HEK293 (cell line): ENCODE data around the gene ZNF579.

ENCODE experiments used
- CTCF ChIA-PET: fragments of 350-600 bp; formaldehyde crosslinking; extraction: SDS; loops from one replicate; lab custom pipeline; 2021; ENCODE audit warnings: antibody characterized with exemption; lab: Yijun Ruan, JAX
- POLR2A ChIA-PET: fragments of 300-600 bp; formaldehyde crosslinking; extraction: SDS; loops from one replicate; lab custom pipeline; 2020; ENCODE audit warnings: antibody characterized with exemption, inconsistent platforms; lab: Yijun Ruan, JAX
- H3K27ac ChIP-seq: fragments of 200-500 bp; sonication (Bioruptor generic); 2 replicates; pipeline ENCODE4 v1.5.1; 2014; ENCODE audit warnings: low read depth, low read length, control low read depth, inconsistent platforms; ENCODE audit errors: extremely low read depth
- H3K36me3 ChIP-seq, 2 experiments: fragments of 200-500 bp in 1 of 2; sonication (Bioruptor generic) in 1 of 2; 1 replicate in 1 of 2; 2 replicates in 1 of 2; pipeline ENCODE4 v1.5.1; 2014 to 2017; ENCODE audit warnings: inconsistent platforms in 2 of 2, low read length in 2 of 2; ENCODE audit not compliant: control insufficient read depth in 2 of 2, insufficient read depth in 1 of 2
- H3K4me1 ChIP-seq: fragments of 200-500 bp; sonication (Bioruptor generic); 2 replicates; pipeline ENCODE4 v1.5.1; 2014; ENCODE audit warnings: mild to moderate bottlenecking, low read length, inconsistent platforms; ENCODE audit not compliant: control insufficient read depth, insufficient read depth
- H3K4me3 ChIP-seq: 2 replicates; pipeline ENCODE4 v1.5.1; 2011; ENCODE audit warnings: low read depth, mild to moderate bottlenecking, control low read depth, low read length, moderate library complexity
- H3K9me3 ChIP-seq: fragments of 200-500 bp; sonication (Bioruptor generic); 2 replicates; pipeline ENCODE4 v1.5.1; 2014; ENCODE audit warnings: low read depth, low read length, inconsistent platforms; ENCODE audit not compliant: control insufficient read depth, insufficient read depth
- ELK4 ChIP-seq: IDR thresholded peaks from 2 replicates; pipeline ENCODE4 v1.6.1; 2011; ENCODE audit warnings: mild to moderate bottlenecking, low read depth, low read length, borderline replicate concordance
- SCRT2 ChIP-seq: fragments of 450-650 bp; formaldehyde crosslinking; IDR thresholded peaks from 2 replicates; pipeline ENCODE4 v1.5.1; 2016; ENCODE audit warnings: missing biosample characterization, missing genetic modification characterization
- SP7 ChIP-seq: fragments of 450-650 bp; formaldehyde crosslinking; IDR thresholded peaks from 2 replicates; pipeline ENCODE4 v1.5.1; 2016; ENCODE audit warnings: missing biosample characterization, missing genetic modification characterization
- TRIM28 ChIP-seq: IDR thresholded peaks from 2 replicates; pipeline ENCODE4 v1.6.1; 2011; ENCODE audit warnings: low read length, control low read depth, borderline replicate concordance
- ZBTB8A ChIP-seq: fragments of 450-650 bp; formaldehyde crosslinking; IDR thresholded peaks from 2 replicates; pipeline ENCODE4 v1.5.1; 2016; ENCODE audit warnings: missing biosample characterization, missing genetic modification characterization
- ZNF10 ChIP-seq: fragments of 450-650 bp; formaldehyde crosslinking; IDR thresholded peaks from 2 replicates; pipeline ENCODE4 v1.5.1; 2017; ENCODE audit warnings: missing biosample characterization, missing genetic modification characterization
- ZNF174 ChIP-seq: fragments of 450-650 bp; formaldehyde crosslinking; IDR thresholded peaks from 2 replicates; pipeline ENCODE4 v1.5.0; 2017; ENCODE audit warnings: missing biosample characterization, mild to moderate bottlenecking, missing genetic modification characterization
- ZNF2 ChIP-seq: fragments of 450-650 bp; formaldehyde crosslinking; IDR thresholded peaks from 2 replicates; pipeline ENCODE4 v1.5.1; 2016; ENCODE audit warnings: missing biosample characterization, missing genetic modification characterization
- ZNF214 ChIP-seq: fragments of 450-650 bp; formaldehyde crosslinking; IDR thresholded peaks from 2 replicates; pipeline ENCODE4 v1.5.1; 2017; ENCODE audit warnings: missing biosample characterization, mild to moderate bottlenecking, missing genetic modification characterization, borderline replicate concordance
- ZNF335 ChIP-seq: fragments of 450-650 bp; formaldehyde crosslinking; conservative IDR thresholded peaks from 2 replicates; pipeline ENCODE4 v1.5.1; 2016; ENCODE audit warnings: missing biosample characterization, missing genetic modification characterization
- ZNF416 ChIP-seq: fragments of 450-650 bp; formaldehyde crosslinking; IDR thresholded peaks from 2 replicates; pipeline ENCODE4 v1.5.1; 2016; ENCODE audit warnings: missing biosample characterization, missing genetic modification characterization
- ZNF513 ChIP-seq: fragments of 450-650 bp; IDR thresholded peaks from 2 replicates; pipeline ENCODE4 v1.5.1; 2018; ENCODE audit warnings: missing biosample characterization, missing genetic modification characterization
- ZNF624 ChIP-seq: fragments of 450-650 bp; formaldehyde crosslinking; IDR thresholded peaks from 2 replicates; pipeline ENCODE4 v1.5.1; 2017; ENCODE audit warnings: missing biosample characterization, missing genetic modification characterization
- ZNF843 ChIP-seq: fragments of 450-650 bp; formaldehyde crosslinking; IDR thresholded peaks from 2 replicates; pipeline ENCODE4 v1.5.1; 2016; ENCODE audit warnings: missing biosample characterization, missing genetic modification characterization
- TF ChIP-seq, protein P1 (sequence below): fragments of 450-650 bp; formaldehyde crosslinking; IDR thresholded peaks from 2 replicates; pipeline ENCODE4 v1.5.1; 2016; ENCODE audit warnings: missing biosample characterization, missing genetic modification characterization
- TF ChIP-seq, protein P2 (sequence below): fragments of 450-650 bp; formaldehyde crosslinking; IDR thresholded peaks from 2 replicates; pipeline ENCODE4 v1.5.1; 2017; ENCODE audit warnings: missing biosample characterization, missing genetic modification characterization

ZNF579 gene

GRCh38 chr19:55614711-55615542 is 34.3 kb upstream of the ZNF579 start (continued):
- no peak for TF ChIP-seq ZNF2 (tag by site-specific recombination)

DNA sequence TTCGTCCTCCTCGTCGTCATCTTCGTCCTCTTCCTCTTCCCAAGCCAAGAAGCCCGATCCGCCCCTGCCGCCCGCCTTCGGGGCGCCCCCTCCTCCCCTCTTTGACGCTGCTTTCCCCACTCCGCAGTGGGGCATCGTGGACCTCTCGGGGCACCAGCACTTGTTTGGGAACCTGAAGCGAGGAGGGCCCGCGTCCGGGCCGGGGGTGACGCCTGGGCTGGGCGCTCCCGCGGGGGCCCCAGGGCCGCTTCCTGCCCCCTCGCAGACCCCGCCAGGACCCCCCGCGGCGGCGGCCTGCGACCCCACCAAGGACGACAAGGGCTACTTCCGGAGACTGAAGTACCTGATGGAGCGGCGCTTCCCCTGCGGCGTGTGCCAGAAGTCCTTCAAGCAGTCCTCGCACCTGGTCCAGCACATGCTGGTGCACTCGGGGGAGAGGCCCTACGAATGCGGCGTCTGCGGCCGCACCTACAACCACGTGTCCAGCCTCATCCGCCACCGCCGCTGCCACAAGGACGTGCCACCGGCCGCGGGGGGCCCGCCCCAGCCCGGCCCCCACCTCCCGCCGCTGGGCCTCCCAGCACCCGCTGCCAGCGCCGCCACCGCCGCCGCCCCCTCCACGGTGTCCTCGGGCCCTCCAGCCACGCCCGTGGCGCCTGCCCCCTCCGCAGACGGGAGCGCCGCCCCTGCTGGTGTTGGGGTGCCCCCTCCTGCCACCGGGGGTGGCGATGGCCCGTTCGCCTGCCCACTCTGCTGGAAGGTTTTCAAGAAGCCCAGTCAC is 33.5 kb upstream of the ZNF579 start:
- ChIA-PET CTCF (no interaction called here), POLR2A (no interaction called here)
- peak; percentile 83 for TF ChIP-seq ZNF513 (tag by site-specific recombination)
- no peak for TF ChIP-seq ZNF10
- Histone ChIP-seq H3K9me3 (no peaks in the 10 kb centered on the region), H3K36me3 (peaks cover 10 to 41% of the 10 kb centered on the region in 2 experiments; a peak in 2 of 3 replicates), H3K4me3 (no peak overlapping the region), H3K27ac (no peak overlapping the region), H3K4me1 (no peaks in the 10 kb centered on the region)

- no peaks in the 10 kb centered on the region for H3K9me3 ChIP-seq
- TF ChIP-seq ZBTB8A (tag by site-specific recombination) (no peak), SP7 (tag by site-specific recombination) (no peak), ZNF416 (tag by site-specific recombination) (no peak), ZNF843 (tag by site-specific recombination) (no peak), ZNF335 (tag by site-specific recombination) (no peak)
- TF ChIP-seq, protein P1, sequence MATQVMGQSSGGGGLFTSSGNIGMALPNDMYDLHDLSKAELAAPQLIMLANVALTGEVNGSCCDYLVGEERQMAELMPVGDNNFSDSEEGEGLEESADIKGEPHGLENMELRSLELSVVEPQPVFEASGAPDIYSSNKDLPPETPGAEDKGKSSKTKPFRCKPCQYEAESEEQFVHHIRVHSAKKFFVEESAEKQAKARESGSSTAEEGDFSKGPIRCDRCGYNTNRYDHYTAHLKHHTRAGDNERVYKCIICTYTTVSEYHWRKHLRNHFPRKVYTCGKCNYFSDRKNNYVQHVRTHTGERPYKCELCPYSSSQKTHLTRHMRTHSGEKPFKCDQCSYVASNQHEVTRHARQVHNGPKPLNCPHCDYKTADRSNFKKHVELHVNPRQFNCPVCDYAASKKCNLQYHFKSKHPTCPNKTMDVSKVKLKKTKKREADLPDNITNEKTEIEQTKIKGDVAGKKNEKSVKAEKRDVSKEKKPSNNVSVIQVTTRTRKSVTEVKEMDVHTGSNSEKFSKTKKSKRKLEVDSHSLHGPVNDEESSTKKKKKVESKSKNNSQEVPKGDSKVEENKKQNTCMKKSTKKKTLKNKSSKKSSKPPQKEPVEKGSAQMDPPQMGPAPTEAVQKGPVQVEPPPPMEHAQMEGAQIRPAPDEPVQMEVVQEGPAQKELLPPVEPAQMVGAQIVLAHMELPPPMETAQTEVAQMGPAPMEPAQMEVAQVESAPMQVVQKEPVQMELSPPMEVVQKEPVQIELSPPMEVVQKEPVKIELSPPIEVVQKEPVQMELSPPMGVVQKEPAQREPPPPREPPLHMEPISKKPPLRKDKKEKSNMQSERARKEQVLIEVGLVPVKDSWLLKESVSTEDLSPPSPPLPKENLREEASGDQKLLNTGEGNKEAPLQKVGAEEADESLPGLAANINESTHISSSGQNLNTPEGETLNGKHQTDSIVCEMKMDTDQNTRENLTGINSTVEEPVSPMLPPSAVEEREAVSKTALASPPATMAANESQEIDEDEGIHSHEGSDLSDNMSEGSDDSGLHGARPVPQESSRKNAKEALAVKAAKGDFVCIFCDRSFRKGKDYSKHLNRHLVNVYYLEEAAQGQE (tag by site-specific recombination) = no peak
- ChIA-PET POLR2A (interaction anchor here (0.8 kb wide), 1 partner anchor 15 kb away, joined by 3 read pairs; no protein-coding TSS in a partner anchor), CTCF (no interaction called here)
- H3K4me3 ChIP-seq = no peak overlapping the region
- peaks cover 11 to 47% of the 10 kb centered on the region in 2 experiments; a peak in 2 of 3 replicates for H3K36me3 ChIP-seq
- no peaks in the 10 kb centered on the region for H3K4me1 ChIP-seq
- H3K27ac ChIP-seq = no peak overlapping the region
Measured at GRCh38 chr19:55613396-55613795, 32.7 kb upstream of the ZNF579 start.

DNA sequence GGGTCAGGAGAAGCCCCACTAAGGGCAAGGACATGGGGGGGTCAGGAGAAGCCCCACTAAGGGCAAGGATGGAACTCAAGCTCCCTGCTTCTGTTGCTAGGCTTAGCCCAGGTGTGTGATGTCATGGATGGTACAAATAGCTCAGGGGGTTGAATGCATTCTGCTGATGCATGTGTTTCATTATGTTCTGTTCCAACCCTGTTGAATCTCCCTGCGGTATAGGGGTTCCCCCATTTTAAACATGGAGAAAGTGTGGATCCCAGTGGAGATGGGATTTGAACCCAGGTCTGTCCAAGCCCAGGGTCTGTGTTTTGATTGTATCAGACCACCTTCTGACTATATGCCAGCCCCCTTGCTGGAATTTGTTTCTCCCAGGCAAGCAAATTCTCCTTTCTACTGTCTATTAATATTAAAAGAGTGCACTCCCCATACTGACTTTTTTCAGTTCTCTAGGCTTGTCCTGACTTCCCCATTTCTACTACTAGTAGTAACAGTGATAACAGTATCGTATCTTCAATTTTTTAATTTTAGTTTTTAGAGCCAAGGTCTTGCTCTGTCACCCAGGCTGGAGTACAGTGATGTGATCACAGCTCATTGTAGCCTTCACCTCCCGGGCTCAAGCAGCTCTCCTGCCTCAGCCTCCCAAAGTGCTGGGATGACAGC is 31.5 kb upstream of the ZNF579 start:
- no peak overlapping the region for H3K27ac ChIP-seq
- H3K4me1 ChIP-seq = no peaks in the 10 kb centered on the region
- H3K4me3 ChIP-seq = no peak overlapping the region
- H3K36me3 ChIP-seq = peaks cover 14 to 47% of the 10 kb centered on the region in 2 experiments; a peak in 2 of 3 replicates
- no peaks in the 10 kb centered on the region for H3K9me3 ChIP-seq
- ChIA-PET CTCF (interaction anchor here (0.7 to 1.1 kb wide), 5 partner anchors 13 to 108 kb away, joined by 3 to 6 read pairs (median 3); partner anchors contain the start of gene ZNF784), POLR2A (interaction anchor here (0.6 kb wide), 1 partner anchor 86 kb away, joined by 7 read pairs; no protein-coding TSS in a partner anchor)
- TF ChIP-seq, protein P2, sequence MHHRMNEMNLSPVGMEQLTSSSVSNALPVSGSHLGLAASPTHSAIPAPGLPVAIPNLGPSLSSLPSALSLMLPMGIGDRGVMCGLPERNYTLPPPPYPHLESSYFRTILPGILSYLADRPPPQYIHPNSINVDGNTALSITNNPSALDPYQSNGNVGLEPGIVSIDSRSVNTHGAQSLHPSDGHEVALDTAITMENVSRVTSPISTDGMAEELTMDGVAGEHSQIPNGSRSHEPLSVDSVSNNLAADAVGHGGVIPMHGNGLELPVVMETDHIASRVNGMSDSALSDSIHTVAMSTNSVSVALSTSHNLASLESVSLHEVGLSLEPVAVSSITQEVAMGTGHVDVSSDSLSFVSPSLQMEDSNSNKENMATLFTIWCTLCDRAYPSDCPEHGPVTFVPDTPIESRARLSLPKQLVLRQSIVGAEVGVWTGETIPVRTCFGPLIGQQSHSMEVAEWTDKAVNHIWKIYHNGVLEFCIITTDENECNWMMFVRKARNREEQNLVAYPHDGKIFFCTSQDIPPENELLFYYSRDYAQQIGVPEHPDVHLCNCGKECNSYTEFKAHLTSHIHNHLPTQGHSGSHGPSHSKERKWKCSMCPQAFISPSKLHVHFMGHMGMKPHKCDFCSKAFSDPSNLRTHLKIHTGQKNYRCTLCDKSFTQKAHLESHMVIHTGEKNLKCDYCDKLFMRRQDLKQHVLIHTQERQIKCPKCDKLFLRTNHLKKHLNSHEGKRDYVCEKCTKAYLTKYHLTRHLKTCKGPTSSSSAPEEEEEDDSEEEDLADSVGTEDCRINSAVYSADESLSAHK (tag by site-specific recombination) = no peak
- TF ChIP-seq ZNF624 (tag by site-specific recombination) (no peak), ELK4 (no peak), ZNF174 (tag by site-specific recombination) (no peak), SCRT2 (tag by site-specific recombination) (no peak), TRIM28 (no peak), ZNF214 (no peak)
